Measurements from ENCODE around the gene ANKS1B. TPM values are rescaled to one million over a fixed set of nuclear protein-coding genes. Genes with fewer than 3 reads are reported as not detected.

ANKS1B gene
- total RNA-seq, 2 donors from 2014 or later = 32.7 to 37.1 TPM

DNA sequence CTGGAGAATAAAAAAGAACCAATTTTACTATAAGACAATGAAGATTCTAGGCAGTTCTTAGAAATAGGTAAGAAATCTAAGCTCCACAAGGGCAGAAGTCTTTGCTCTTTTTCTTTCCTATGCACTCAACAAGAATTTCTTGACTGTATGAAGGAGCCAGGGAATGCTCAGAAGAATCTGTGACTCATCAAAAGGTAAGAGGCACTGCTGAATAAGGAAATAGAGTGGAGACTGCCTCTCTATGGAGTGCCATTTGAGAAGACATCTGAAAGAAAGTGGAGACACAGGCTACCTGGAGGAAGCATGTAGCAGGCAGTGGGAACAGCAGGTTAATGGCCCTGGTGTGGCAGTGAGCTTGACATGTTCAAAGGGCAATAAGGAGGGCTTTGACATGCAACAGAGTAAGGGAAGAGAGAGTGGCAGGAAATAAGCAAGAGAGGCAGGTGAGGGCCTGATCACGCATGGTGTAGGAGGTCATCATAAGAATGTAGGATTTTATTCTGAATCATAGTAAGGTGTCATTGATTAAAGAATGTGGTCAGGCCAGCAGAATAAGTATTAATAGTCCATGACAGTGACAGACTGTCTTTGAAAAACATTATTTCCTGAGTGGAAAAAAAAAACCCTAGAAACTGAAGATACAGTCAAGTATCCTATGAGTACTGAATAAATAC lies 783.9 kb downstream of the ANKS1B start:
- intact Hi-C loops (cut with DNase I) = no loop called here
- DNase-seq (ENCODE audit: low spot score) = no peak

DNA sequence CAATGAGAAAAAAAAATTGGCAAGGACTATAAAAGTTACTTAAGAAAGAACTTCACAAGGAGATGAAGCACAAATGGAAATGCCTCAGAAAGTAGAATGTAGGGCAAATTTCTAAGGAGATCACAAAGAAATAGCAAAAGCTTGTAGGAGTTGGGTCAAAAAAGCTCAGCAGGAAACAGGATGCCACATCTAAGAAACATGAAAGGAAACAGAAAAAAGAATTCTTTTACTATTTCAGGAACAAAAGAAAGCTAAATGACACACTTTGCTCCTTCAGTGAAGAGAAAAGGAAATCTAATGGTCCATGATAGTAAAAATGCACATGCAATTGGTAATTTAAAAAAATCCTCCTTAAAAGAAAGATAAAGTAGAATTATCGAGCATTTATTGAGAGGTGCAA lies 789.3 kb downstream of the ANKS1B start:
- intact Hi-C loops (cut with DNase I) = no loop called here
- no peak for DNase-seq (ENCODE audit: low spot score)

DNA sequence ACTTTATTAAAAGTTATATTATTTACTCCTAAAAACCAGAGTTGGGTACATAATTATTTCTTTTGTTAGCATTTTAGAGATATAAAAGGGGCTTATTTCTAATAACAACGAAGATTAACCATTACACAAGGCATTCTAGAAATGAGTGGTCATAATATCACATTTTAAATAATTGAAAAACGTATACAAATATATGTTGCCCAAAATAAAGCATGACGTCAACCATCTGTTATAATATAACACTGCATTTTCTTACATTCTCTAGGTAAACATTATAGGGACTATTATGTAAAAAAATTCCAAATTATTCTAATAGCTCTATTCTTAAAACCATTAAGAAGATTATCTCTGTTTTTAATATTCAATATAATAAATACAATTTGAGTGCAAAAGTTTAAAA lies 792.2 kb downstream of the ANKS1B start:
- intact Hi-C loops (cut with DNase I) = no loop called here
- no peak for DNase-seq (ENCODE audit: low spot score)

DNA sequence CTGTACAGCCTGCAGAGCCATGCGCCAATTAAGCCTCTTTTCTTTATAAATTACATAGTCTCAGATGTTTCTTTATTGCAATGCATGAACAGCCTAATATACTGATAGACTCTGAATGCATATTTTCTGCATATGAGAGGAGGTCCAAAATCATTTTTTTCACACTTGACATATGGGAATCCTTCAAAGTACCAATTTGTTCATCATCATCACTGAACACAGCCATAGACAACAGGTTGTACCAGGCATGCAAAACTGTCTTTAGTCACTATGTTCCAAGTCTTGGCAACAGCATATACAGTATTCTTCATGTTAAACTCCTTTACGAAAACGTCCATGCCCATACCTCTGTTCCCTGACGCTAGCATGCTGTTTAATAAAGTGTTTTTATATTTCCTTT lies 807.9 kb downstream of the ANKS1B start:
- DNase-seq (ENCODE audit: low spot score) = no peak
- intact Hi-C loops (cut with DNase I) = no loop called here

DNA sequence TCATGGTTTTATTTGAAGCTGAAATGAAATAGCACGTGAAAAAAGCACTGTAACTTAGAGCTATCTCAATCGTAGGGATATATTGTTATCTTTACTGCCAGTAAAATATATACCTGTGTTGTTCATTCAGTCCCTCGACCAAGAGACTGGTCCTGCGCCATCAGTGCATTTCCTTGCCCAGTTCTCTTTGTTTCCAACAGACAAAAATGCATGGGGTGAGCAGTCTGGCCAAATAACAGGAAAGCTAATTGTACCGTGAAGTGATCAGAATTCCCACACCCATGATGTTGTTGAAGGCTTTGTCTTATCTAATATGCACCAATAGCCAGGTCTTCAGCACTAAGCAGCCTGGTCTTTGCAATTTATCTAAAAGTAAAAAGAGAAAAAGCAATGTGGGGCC lies 814.3 kb downstream of the ANKS1B start:
- intact Hi-C loops (cut with DNase I) = no loop called here
- DNase-seq (ENCODE audit: low spot score) = no peak

DNA sequence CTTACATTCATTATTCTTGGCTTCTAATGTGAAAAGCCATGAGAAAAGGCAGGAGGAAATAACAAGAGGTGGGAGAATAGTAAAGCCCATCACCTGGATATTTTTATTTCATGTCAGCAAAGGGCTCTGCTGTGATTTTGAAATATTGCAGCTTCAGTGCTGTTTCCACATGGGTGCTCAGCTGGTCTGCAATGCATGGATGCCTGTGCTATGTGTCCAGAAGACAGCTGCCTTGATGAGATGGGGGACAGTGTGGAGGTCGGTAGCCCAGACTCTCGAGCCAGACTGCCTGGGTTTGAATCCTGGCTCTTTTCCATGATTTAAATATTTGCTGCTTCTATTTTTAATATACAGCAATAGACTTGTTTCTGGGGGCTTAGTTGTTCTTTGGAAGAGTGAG lies 814.7 kb downstream of the ANKS1B start:
- no peak for DNase-seq (ENCODE audit: low spot score)
- intact Hi-C loops (cut with DNase I) = no loop called here

DNA sequence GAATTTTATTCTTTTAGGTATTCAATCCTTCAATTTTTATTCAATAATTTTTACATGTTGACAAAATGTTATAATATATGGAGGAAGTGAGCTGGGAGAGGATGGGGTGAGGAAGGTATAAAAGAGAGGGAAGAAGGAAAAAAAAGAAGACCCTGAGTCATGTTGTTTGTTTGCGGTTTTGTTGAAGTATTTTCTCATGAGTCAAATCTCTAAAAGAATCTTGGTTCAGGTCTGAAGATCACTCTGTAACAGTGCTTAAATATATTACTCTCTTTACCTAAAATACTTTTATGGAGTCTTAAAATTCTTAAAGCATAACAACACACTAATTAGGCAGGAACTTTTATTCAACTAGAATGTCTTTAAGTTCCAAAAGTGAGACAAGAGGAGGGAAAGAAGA lies 826.8 kb downstream of the ANKS1B start:
- intact Hi-C loops (cut with DNase I) = no loop called here
- DNase-seq (ENCODE audit: low spot score) = no peak

DNA sequence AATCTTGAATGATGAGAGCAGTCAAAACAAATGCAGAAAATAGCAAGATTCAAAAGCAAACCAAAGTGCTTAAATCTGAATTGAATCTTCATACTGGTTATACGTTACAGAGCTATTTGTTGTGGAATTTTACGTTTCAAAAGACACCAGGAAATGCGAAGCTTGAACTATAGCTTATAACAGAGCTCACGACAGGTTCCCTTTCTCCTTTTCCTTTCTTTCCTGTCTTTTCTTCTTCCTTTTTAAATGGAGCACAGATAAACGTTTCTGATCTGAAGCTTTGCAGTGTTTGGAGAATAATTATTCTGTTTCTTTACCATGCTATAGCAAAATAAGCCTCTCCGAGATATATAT lies 829.8 kb downstream of the ANKS1B start:
- DNase-seq (ENCODE audit: low spot score) = no peak
- intact Hi-C loops (cut with DNase I) = no loop called here

DNA sequence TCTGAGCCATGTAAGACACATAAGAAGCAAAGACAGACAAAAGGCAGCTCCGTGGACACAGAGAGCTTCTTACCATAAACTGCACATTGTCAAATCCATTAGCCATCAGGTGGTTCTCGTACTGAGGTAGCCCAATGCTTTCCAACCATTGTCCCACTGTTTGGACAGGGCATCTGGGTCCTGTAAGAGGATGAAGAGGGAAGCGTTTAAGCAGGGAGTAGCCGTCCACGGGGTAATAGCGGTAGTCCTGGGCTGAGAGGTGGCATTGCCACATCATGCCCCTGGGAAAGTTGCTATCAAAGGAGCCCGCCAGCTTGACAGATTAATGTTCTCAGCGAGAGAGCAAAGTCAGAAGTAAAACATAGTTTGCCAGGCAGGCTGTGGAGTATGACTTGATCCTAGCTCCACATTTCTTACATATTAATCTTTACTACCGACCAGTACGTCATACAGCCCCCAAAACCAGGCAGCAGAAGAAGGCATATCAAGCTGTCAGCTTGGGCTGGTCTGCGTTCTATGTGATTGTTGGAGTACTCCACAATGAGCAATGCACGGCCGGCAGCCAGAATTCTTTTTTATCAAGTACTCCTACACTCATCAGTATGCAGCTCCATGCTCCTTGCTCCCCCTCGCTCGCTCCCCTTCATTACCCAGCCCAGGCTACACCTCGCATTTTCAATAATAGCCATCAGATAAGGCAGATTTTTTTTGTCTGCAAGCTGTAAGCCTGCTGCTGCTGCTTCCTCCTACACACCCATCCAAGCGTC lies 830.3 kb downstream of the ANKS1B start:
- intact Hi-C loops (cut with DNase I) = no loop called here
- no peak for DNase-seq (ENCODE audit: low spot score)

DNA sequence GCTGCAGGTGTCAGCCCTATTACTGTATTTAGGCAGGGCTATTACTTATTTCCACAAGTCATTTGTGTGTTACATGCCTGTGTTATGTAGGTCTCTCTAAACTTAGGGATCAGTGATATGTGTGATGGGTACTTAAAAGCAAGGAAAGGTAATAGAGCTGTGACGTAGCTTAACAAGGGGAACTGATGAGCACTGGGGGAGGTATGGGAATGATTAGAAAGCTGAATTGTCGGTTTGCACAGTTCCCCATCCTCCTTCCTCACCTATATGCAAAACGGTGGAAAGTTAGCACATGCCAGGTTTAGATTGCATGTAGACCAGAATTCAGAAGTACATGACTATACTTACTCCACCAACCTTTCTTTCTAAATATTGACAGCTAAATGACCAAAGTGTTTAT lies 831.4 kb downstream of the ANKS1B start:
- intact Hi-C loops (cut with DNase I) = no loop called here
- DNase-seq (ENCODE audit: low spot score) = no peak

DNA sequence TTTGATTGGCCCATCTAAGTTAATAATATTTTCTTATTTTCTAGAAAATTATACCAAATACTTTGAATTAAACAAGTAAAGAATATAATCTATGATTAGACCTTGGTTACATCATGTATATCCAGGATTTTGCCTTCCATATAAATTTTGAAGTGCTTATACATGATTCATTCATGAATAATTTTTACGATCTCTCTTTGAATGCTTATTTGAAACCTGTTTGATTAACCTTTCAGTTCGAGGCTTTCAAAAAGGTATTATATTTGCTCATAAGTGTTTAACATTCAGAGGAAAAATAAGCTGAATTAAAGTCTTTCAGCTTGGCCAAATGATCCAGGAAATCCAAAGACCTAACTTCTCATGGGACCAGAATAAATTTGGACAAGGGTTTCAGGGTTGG lies 832.4 kb downstream of the ANKS1B start:
- no peak for DNase-seq (ENCODE audit: low spot score)
- intact Hi-C loops (cut with DNase I) = no loop called here

DNA sequence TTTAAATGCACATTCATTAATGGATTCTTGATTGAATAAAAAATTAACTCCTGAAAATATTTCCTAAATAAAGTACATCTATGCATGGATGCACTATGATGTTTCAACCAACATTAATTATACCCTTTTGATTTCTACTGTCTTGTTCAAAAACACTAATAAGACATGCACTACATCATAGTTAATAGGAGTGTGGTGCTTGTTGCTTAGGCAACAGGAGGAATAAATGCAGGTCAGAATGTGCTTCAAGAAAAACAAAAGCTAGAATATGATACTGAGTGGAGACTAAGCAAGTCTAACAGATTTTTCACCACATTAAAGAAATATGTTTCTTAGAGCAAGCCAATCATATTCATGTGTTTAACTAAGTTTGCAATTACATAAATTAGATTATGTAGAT lies 833.0 kb downstream of the ANKS1B start:
- intact Hi-C loops (cut with DNase I) = no loop called here
- DNase-seq (ENCODE audit: low spot score) = no peak

DNA sequence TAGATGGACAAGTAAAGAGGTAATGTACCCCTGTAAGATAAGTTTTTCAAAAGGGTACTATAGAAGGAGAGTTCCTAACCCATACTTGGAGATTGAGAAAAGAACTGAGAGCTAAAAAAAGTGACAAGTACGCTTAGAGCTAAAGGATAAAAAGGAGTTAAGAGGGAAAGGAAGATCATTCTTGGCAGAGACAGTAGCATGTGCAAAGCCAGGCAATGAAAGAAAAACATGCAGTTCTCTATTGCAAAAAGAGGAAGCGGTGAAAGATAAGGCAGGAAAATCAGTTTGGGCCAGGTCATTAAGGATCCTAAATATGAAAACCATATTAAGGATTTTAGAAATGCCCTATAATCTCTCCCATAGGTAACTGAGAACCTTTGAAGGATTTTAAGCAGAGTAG lies 837.6 kb downstream of the ANKS1B start:
- no peak for DNase-seq (ENCODE audit: low spot score)
- intact Hi-C loops (cut with DNase I) = no loop called here

DNA sequence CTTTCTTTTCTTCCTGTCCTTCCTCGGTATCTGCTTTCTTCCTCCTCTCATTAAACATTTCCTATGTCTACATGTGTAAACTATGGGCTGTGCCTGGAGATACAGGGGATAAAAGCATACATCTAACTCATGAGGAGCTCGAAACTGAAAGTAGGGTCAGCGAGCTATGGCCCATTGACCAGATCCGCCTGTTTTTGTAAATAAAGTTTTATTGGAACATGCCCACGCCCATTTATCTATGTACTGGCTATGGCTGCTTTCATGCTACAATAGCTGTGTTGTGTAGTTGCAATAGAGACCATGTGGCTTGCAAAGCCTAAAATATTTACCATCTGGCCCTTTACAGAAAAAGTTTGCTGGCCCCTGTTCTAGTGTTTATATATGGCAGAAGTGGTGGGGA lies 838.0 kb downstream of the ANKS1B start:
- intact Hi-C loops (cut with DNase I) = no loop called here
- no peak for DNase-seq (ENCODE audit: low spot score)

DNA sequence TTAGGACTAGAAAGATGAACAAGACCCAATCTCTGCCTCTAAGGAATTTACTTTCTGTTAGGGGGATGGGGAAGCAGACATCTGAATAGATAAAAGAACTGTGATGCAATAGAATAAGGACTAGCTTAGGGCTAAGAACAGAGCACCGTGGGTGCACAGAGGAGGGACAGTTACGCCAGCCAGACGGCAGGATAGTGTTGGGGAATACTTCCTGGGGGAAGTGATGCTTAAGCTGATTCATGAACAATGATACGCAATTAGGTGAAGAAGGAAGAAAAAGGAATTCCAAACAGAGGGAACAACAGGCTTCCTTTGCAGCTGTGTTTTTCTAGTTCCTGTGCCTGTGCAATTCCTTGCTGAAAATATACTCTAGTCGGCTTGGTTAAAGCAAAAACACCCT lies 838.6 kb downstream of the ANKS1B start:
- intact Hi-C loops (cut with DNase I) = no loop called here

DNA sequence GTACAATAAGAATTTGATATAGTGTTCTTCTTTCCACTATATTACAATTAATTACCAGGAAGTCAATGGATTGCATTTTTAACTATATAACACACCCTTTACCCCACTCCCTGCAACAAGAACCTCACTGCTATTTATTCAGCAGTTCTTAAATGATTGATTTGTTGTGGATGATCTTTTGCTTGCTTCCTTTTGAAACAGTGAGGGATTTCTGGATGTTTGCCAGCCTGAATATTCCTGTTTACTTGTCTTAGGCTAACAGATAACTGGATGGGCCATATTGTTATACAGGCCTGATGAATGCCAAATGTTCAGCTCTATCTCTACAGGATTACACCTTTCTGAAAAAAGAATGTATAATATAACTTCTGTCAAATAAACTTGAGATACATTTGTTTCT lies 842.1 kb downstream of the ANKS1B start:
- no peak for DNase-seq (ENCODE audit: low spot score)

More for the DNA sequence above, 838.6 kb downstream of the ANKS1B start:
- no peak for DNase-seq (ENCODE audit: low spot score)

DNA sequence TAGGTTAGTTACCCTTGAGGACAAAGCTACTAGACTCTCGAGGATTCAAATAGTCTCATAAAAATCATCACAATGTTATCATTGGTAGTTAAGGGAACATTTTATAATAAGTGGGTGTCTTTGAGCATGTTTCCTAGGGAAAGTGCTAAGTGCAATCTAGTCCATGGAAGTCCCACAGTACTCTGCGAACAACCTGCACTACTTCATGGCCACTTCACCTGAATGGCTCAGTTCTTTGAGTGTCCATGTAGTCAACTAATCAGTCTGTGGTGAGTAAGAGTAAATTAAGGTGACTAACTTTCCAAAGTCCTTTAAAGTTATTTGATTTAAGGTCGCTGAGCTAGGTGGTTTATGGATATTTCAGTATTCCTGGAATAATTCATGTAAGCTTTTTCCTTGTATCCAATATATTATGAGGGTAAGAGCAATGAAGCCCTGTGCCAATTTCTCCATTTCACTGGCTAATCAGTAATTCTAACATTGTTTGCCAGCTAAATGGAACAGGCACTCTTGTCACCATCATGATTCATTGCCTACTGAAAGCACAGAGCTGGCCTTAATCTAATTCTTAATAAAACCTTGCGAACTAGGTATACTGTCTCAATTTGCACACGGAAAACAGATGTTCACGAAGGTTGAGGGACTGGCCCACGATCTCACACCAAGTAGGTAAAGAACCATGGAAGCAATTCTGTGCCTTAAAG lies 844.6 kb downstream of the ANKS1B start:
- no peak for DNase-seq (ENCODE audit: low spot score)
- intact Hi-C loops (cut with DNase I) = no loop called here

More for the DNA sequence above, 842.1 kb downstream of the ANKS1B start:
- intact Hi-C loops (cut with DNase I) = no loop called here

DNA sequence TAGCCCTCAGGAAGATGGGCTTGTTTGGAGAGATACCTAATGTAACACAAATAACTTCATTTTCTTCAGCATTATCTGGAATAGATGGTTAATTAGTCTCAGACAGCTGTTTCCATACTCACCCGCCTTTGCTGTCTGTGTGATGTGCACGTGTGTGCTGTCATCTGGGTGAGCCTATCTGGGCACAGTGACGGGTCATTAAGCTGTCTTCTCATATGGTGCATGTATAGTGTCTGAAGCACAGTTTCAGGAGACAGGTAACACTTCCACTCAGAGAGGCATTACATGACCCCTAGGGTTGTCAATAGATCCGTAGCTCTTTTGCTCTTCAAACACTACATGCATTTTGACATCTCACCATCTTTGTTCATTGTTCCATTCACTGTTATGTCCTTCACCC lies 846.3 kb downstream of the ANKS1B start:
- no peak for DNase-seq (ENCODE audit: low spot score)

DNA sequence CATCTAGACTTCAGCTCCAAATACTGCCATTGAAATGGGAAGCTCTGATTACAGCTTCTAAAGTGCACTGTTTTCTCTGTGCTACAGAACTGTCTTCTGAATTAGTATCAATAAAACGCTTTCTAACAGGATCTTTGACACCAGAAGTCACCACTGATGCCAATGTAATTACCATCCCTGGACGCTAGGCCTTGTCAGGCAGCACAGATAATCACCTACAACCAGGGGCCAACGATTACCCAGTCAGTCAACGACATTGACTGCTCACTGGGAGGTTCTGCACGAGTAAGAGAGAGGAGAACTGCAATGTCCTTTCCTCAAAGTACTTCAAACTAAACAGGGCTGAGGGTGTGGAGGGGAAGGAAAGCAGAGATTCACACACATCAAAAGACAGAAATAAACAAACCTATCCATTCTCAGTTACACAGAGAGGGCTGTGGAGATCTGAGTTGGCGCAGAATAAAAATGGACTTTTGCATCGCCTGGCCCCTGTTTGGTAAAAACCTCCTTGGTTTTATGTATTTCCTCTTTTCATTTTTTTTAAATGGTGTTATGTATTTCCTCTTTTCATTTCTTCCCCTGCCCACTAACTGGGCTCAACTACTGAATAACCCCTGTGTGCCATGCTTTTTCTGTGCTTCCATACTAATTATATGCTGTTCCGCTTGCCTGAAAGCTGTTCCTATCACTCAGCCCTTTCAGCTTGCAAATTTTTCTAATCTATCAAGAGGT lies 847.4 kb downstream of the ANKS1B start:
- intact Hi-C loops (cut with DNase I) = no loop called here
- DNase-seq (ENCODE audit: low spot score) = no peak

More for the DNA sequence above, 846.3 kb downstream of the ANKS1B start:
- intact Hi-C loops (cut with DNase I) = no loop called here

DNA sequence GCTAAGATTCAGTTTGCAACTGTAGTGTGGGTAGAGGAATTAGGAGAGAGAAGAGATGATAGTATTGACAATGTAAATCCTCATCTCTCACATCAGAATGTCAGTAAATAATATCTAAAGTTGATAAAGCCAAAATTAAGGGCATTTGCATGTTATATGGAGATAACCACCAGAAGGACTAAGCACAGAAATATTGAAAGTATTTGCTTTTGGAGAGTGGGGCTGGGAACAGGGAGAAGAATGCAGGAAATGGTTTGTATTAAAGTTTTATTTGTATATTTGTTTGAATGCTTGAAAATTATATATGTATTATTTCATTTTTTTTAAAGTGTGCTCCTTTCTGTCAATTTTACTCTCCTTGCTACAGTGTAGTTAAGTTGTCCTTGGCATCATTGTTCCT lies 848.2 kb downstream of the ANKS1B start:
- intact Hi-C loops (cut with DNase I) = no loop called here
- DNase-seq (ENCODE audit: low spot score) = no peak

All from posterior vena cava (tissue), 2 donors.